GM19193 (cell line): ENCODE measurements around the gene NDFIP2.
A peak's percentile ranks its signal among the peaks of the same experiment; 100 is the strongest.

ENCODE experiments used
- POLR2A ChIP-seq: IDR thresholded peaks from 4 replicates; pipeline ENCODE4 v1.6.1; 2011; ENCODE audit not compliant: insufficient read depth, insufficient read length; ENCODE audit errors: extremely low read depth

NDFIP2 gene, protein sequence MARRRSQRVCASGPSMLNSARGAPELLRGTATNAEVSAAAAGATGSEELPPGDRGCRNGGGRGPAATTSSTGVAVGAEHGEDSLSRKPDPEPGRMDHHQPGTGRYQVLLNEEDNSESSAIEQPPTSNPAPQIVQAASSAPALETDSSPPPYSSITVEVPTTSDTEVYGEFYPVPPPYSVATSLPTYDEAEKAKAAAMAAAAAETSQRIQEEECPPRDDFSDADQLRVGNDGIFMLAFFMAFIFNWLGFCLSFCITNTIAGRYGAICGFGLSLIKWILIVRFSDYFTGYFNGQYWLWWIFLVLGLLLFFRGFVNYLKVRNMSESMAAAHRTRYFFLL

GRCh38 chr13:79480954-79481684 is at the start of gene NDFIP2:
NDFIP2 (plus strand) TSS chr13:79481155; CDS start chr13:79481204, 49 bp downstream.
- TF ChIP-seq POLR2A, result peak; percentile 75

DNA sequence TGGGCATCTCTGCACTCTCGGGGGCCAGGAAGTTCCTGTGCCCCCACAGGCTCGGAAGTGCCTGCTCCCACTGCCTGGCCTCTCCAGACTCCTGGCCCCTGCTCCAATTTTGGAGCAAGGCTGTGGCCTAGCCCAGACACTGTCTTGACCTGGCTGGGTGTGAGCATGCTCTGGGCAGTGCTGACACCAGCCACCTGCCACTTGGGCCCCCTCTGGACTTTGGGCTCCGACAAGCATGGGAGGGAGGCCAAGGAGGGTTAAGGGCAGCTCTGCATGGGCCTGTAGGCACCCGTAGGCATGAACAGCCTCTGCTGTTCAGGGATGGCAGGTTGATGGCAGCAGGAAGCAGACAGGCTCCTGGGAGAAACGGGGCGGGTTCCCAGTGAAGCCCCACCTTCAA is 48.9 kb upstream of the NDFIP2 start:
- no peak for TF ChIP-seq POLR2A

DNA sequence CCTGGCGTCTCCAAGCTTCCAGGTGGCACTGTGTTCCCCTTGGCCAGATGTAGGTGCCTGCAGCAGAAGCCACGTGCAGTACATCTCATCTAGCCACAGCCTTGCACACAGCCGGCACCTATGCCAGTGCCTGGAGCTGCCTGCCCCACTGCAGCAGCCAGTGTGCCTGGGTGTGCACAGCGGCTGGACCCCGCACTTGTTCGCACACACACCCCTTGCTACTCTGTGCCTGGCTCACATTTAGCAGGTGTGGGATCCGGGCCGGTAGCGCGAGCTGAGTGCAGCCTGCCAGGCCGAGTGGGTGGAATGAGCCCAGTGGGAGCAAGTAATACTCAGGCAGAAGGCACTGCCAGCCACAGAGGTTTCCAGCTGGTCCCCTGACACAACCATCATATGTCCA is 48.0 kb upstream of the NDFIP2 start:
- TF ChIP-seq POLR2A, result no peak

DNA sequence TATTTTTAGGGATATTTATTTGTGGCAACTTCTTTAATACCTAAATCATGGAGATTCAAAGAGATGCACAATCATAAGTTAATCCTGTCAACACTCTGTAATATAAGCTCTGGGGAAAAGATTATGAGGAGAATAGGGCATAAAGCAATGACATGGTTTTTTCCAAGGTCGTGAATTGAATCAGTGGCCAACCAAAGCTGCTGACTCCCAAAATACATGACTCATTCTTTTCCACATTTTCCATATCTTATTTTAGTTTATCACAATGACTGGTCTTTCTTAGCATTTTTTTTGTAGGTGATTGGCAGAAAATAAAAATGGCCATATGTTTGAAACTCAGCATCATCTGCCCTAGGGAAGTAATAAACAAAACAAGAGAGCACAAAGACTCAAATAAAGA is 46.4 kb upstream of the NDFIP2 start:
- no peak for TF ChIP-seq POLR2A

DNA sequence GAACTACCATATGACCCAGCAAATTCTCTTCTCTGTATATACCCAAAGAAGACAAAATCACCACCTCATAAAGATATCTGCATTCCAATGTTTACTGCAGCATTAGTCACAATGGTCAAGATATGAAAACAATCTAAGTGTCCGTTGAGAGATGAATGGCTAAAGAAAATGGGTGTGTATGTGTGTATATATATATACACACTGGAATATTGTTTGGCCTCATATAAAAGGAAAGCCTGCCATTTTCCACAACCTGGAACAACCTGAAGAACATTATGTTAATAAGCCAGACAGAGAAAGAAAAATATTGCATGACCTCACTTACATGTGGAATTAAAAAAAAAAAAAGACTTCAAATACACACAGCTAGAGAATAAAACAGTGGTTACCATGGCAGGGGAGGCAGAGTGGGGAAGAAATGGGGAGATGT is 45.4 kb upstream of the NDFIP2 start:
- TF ChIP-seq POLR2A, result no peak

GRCh38 chr13:79439275-79439674 is 41.7 kb upstream of the NDFIP2 start:
- no peak for TF ChIP-seq POLR2A

DNA sequence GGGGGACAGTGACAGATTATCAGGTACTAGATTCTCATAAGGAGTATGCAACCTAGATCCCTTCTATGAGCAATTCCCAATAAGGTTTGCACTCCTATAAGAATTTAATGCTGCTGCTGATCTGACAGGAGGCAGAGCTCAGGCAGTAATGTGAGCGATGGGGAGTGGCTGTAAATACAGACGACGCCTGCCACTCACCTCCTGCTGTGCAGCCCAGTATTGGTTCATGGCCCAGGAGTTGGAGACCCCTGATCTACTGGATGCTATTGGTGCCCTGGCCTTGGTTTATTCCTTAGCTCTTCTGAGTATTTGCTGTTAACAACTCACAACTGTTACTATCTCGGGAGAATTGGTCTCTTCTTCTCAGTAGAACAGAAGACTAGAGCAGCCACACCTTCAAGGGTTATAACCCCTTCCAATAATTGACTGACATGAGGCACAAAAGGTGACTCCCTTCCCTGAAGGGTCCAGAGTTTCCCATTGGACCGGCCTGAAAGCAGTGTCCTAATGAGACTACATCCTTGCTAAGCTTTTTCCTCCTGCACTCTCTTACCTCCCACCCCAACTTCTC is 39.9 kb upstream of the NDFIP2 start:
- TF ChIP-seq POLR2A, result no peak

- no peak for TF ChIP-seq POLR2A
These were observed 38.7 kb upstream of the NDFIP2 start for GRCh38 chr13:79442221-79442620.

GRCh38 chr13:79442706-79443105 is 38.2 kb upstream of the NDFIP2 start:
- TF ChIP-seq POLR2A, result no peak

DNA sequence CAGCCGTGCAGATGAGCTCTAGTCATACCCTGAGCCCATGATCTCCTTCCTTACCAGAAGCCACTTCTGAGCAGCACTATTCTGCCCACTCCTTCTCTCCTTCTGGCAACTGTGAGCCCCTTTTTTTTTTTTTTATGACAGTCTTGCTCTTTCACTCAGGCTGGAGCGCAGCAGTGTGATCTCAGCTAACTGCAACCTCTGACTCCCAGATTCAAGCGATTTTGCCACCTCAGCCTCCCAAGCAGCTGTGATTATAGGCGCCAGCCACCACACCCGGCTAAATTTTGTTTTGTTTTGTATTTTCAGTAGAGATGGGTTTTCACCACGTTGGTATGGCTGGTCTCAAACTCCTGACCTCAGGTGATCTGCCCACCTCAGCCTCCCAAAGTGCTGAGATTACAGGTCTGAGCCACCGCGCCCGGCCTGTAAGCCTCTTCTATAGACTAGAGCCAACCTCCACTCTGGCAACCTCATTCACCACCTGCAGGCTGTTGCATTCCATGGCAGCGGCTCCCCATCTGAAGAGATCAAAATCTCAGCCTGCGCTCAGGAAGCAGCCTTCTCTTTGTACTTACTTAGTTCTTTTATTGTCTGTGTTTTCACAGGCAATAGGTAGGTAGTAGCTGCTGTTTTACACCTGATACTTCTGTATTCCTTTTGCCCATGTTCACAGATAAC is 34.8 kb upstream of the NDFIP2 start:
- no peak for TF ChIP-seq POLR2A

DNA sequence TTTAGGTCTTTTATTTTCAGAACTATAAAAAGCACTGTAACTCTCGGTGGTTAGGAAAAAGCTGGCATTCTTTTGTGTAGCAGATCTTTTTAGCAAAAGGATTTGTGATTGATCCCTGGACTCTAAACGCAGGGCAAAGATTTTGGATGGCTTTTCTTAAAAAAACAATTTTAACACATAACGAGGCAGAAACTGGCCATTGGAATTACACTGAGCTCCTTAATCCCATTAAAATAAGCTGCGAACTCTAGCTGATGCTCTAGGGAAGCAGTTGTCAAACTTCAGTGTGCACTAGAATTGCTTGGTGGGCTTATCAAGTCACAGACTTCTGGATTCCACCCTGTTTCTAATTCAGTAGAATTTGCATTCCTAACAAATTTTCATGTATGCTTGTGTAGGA is 33.8 kb upstream of the NDFIP2 start:
- no peak for TF ChIP-seq POLR2A

GRCh38 chr13:79447741-79448140 is 33.2 kb upstream of the NDFIP2 start:
- TF ChIP-seq POLR2A, result no peak

GRCh38 chr13:79448413-79448812 is 32.5 kb upstream of the NDFIP2 start:
- TF ChIP-seq POLR2A, result no peak

GRCh38 chr13:79450110-79450509 is 30.8 kb upstream of the NDFIP2 start:
- no peak for TF ChIP-seq POLR2A

DNA sequence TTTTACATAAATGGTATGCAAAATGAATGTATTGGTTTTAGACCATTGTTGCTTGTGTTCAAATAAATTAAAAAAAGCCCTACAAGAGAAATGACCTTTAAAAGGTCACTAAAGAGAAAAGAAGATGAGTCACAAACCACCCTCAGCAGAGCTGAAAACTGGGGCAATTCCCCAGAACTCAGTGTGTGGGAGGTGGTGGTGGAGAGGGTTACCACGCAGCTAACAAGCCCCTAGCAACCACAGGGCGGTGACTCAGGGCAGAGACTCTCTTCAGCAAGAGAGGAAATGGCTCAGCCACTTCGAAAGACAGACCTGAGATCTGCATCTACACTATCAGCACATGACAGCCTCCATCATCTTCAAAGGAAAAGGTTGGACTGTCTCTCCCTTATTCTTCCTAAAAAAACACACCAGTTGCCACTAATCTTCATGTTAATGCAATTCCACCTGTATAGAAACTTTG is 29.4 kb upstream of the NDFIP2 start:
- no peak for TF ChIP-seq POLR2A

GRCh38 chr13:79452239-79452913 is 28.6 kb upstream of the NDFIP2 start:
- no peak for TF ChIP-seq POLR2A

DNA sequence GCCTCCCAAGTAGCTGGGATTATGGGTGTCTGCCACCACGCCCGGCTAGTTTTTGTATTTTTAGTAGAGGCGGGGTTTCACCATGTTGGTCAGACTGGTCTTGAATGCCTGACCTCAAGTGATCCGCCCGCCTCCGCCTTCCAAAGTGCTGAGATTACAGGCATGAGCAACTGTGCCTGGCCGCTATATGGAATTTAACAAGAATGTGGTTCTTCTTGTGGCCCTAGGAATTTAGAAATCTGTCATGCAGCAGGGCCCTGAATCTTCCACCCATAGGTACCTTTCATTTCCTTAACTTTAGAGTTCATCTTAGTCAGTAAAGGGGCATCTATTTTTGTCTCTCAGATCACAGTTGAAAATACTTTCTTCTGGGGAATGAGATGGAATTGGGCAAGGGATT is 25.6 kb upstream of the NDFIP2 start:
- no peak for TF ChIP-seq POLR2A
